SK-N-MC (cell line): Measurements from ENCODE around the gene DCAF8L2.

Source experiments
- DNase-seq: peaks from one replicate; pipeline ENCODE4 v3.0.0-alpha.2; 2011; ENCODE audit warnings: low read depth, low spot score
- H3K27ac ChIP-seq: fragments of 200-600 bp; sonication (generic); 2 replicates; pipeline ENCODE4 v1.5.1; 2016; ENCODE audit warnings: mixed run types
- H3K36me3 ChIP-seq: fragments of 200-600 bp; sonication (generic); 2 replicates; pipeline ENCODE4 v1.6.1; 2017; ENCODE audit warnings: antibody characterized with exemption, low read length, mixed read lengths; ENCODE audit not compliant: insufficient read depth
- H3K4me3 ChIP-seq: fragments of 200-600 bp; sonication (generic); 2 replicates; pipeline ENCODE4 v1.5.1; 2016
- H3K9ac ChIP-seq: fragments of 200-600 bp; sonication (generic); 2 replicates; pipeline ENCODE4 v1.8.0; 2017; ENCODE audit warnings: mixed run types, mixed read lengths; ENCODE audit not compliant: insufficient read length
- H3K9me3 ChIP-seq: fragments of 200-600 bp; sonication (generic); 2 replicates; pipeline ENCODE4 v1.6.1; 2017; ENCODE audit warnings: low read depth, mild to moderate bottlenecking, antibody characterized with exemption, low read length, moderate library complexity, mixed read lengths
- EZH2 ChIP-seq: fragments of 200-600 bp; sonication (generic); IDR thresholded peaks from one replicate; pipeline ENCODE4 v1.6.1; 2017; ENCODE audit warnings: antibody characterized with exemption
- FOXP2 ChIP-seq: optimal IDR thresholded peaks from 2 replicates; pipeline ENCODE3; 2011; ENCODE audit warnings: mild to moderate bottlenecking, moderate library complexity; ENCODE audit not compliant: insufficient read depth; ENCODE audit errors: extremely low read length, control extremely low read depth
- POLR2AphosphoS5 ChIP-seq: IDR thresholded peaks from 2 replicates; pipeline ENCODE4 v1.6.1; 2012; ENCODE audit warnings: mild to moderate bottlenecking, low read depth, low read length, borderline replicate concordance

Gene DCAF8L2

DNA sequence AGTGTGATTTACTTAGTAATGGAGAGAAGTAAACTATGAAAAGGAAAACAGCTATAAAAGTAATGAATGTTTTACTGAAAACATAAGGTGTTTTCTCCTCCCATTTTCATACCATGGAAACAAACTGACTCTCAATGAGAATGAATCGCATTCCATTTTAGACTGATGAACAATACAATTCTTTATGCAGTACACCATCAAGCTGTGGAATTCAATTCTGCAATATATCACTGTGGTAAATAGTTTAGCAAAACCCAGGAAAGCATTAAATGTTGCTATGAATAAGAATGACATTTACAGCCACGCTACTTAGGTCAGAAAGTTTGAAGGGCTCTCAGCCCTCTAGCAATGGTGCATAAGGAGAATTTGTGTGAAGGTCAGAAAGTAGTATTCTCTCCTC is 7.4 kb downstream of the DCAF8L2 start:
- Histone ChIP-seq H3K9ac (no peak overlapping the region), H3K4me3 (no peak overlapping the region), H3K27ac (no peak overlapping the region), H3K36me3 (no peaks in the 10 kb centered on the region), H3K9me3 (no peaks in the 10 kb centered on the region)
- TF ChIP-seq EZH2 (no peak), POLR2AphosphoS5 (no peak), FOXP2 (no peak)
- no peak for DNase-seq

DNA sequence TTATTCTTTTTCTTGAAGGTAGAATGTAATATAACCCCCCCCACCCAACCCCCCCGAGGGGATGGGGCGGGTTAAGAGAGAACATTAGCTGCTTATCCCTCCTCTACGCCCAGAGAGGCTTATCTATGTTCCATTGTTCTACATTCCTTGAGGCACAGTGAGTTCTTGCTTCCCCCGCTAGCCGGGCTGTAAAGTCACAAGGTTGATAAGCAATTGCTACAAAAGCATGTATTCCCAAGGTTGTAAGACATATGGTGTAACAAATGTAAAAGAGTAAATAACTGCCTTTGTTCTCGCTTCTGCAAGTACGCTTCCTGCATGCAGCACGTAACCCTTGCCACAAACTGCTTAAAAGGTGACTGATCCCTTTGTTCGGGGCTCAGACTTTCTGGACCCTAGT is 8.2 kb downstream of the DCAF8L2 start:
- no peak overlapping the region for H3K9ac ChIP-seq
- no peak for DNase-seq
- no peaks in the 10 kb centered on the region for H3K9me3 ChIP-seq
- TF ChIP-seq EZH2 (no peak), POLR2AphosphoS5 (no peak), FOXP2 (no peak)
- H3K27ac ChIP-seq, result no peak overlapping the region
- H3K4me3 ChIP-seq, result no peak overlapping the region
- H3K36me3 ChIP-seq, result no peaks in the 10 kb centered on the region

DNA sequence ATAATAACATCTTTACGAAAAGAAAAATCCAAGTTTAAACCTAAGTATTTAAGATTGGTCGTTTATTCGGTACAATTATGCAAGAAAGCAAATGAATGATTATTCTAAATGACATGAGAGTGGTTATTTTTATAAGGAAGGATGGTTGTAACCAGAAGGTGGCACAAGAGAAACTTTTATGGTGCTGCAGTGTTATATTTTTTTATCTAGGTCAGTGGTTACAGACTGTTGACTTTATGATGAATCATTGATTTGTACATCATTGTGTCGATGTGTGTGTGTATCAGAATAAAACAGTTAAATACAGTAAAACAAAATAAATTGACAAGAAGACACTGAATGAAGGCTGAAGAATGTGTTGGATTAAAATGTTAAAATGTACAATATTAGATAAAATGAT is 9.8 kb downstream of the DCAF8L2 start:
- no peak overlapping the region for H3K4me3 ChIP-seq
- H3K27ac ChIP-seq, result no peak overlapping the region
- TF ChIP-seq POLR2AphosphoS5 (no peak), FOXP2 (no peak), EZH2 (no peak)
- no peaks in the 10 kb centered on the region for H3K9me3 ChIP-seq
- H3K9ac ChIP-seq, result no peak overlapping the region
- DNase-seq, result no peak
- H3K36me3 ChIP-seq, result no peaks in the 10 kb centered on the region

DNA sequence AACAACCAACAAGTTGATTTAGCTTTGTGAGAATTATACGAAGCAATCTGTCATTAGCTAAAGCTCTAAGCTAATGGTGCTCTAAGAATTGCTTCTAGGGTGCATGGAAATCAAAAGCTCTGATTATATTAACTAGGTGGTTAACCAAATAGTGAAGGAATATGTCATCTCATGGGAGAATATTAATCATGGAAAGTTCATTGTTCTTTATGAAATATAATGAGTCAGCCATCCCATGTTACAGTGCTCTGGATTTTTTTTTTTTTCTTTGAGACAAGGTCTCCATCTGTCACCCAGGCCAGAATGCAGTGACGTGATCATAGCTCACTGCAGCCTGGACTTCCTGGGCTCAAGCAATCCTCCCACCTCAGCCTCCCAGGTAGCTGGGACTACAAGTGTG is 10.5 kb downstream of the DCAF8L2 start:
- TF ChIP-seq FOXP2 (no peak), POLR2AphosphoS5 (no peak), EZH2 (no peak)
- Histone ChIP-seq H3K36me3 (no peaks in the 10 kb centered on the region), H3K9ac (no peak overlapping the region), H3K4me3 (no peak overlapping the region), H3K27ac (no peak overlapping the region), H3K9me3 (no peaks in the 10 kb centered on the region)
- no peak for DNase-seq

DNA sequence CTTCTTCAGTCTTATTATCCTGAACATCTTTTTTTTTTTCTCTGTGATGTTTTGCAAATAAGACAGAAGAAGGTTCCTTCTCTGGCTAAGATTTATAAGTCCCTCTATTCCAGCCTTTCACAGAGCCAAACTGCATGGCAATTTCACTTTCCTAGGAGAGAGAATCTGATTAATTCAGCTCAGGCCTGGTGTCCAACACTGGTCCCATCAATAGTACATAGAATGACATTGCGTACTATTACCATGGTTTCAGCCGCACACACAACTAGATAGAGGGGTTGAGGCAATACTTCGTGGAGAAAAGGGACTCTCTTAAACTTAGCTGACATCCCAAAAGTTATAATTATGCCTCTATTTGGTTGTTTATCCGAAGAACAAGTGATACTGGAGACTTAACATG is 18.5 kb downstream of the DCAF8L2 start:
- Histone ChIP-seq H3K36me3 (no peaks in the 10 kb centered on the region), H3K27ac (no peak overlapping the region), H3K9ac (no peak overlapping the region), H3K9me3 (no peaks in the 10 kb centered on the region), H3K4me3 (no peak overlapping the region)
- TF ChIP-seq FOXP2 (no peak), POLR2AphosphoS5 (no peak), EZH2 (no peak)
- DNase-seq, result no peak

DNA sequence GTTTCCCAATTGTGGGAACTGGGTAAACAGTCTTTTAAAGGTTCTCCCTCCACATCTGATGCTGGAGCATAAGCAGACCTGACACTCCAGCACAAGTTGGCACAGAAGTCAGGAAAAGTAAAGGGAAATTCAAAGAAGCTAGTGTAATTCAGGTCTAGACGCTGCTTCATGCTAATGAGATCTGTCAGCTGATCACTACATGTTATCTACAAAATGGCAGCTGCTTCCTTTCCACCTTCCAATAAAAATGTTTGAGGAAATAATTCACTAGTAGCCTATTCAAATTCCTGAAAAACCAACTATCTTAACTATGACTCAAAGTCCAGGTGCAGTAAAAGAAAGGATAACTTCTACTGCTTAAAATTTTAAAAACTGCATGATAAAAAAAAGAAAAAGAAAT is 29.3 kb downstream of the DCAF8L2 start:
- no peak for TF ChIP-seq POLR2AphosphoS5
- no peak for TF ChIP-seq EZH2
- no peak for TF ChIP-seq FOXP2
- no peak overlapping the region for H3K4me3 ChIP-seq
- H3K27ac ChIP-seq, result no peak overlapping the region
- H3K9me3 ChIP-seq, result no peaks in the 10 kb centered on the region
- H3K9ac ChIP-seq, result no peak overlapping the region
- no peak for DNase-seq
- no peaks in the 10 kb centered on the region for H3K36me3 ChIP-seq

DNA sequence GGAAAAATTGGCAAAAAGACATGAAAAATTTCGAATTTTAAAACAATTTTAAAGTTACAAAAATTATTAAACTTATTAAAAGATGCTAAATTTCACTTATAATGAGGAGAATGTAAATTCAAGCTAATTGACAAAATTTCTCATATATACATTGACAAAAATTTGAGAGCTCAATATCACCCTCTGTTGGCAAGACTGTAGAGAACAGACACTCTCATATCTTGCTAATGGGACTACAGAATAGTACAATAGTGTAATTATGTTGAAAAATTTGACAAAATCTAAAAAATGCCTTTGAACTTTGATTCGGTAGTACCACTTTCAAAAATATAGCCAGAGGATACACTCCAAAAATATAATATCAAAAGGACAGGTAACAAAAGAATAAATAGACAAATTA is 29.8 kb downstream of the DCAF8L2 start:
- Histone ChIP-seq H3K9ac (no peak overlapping the region), H3K4me3 (no peak overlapping the region), H3K36me3 (no peaks in the 10 kb centered on the region), H3K27ac (no peak overlapping the region), H3K9me3 (no peaks in the 10 kb centered on the region)
- TF ChIP-seq POLR2AphosphoS5, result no peak
- TF ChIP-seq EZH2, result no peak
- TF ChIP-seq FOXP2, result no peak
- no peak for DNase-seq

DNA sequence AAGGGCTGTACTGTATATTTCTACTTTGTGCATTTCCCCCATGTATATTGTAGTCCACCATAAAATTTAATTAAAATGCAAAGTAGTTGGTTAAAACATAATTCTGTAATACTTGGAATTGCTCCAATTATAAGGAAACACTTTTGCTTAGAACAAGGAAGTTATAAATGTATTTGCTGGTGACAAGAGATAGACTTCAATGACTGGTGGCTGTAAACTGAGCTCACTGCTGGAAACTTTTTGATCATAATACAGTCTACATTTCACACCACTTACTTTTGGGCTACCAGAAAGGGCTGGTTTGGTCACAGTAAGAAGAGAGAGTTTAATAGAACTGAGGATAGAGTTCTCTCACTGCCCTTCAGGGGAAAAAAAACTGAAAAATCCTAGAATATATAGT is 32.7 kb downstream of the DCAF8L2 start:
- Histone ChIP-seq H3K9ac (no peak overlapping the region), H3K36me3 (no peaks in the 10 kb centered on the region), H3K27ac (no peak overlapping the region), H3K4me3 (no peak overlapping the region), H3K9me3 (no peaks in the 10 kb centered on the region)
- DNase-seq, result no peak
- TF ChIP-seq POLR2AphosphoS5, result no peak
- TF ChIP-seq FOXP2, result no peak
- no peak for TF ChIP-seq EZH2

DNA sequence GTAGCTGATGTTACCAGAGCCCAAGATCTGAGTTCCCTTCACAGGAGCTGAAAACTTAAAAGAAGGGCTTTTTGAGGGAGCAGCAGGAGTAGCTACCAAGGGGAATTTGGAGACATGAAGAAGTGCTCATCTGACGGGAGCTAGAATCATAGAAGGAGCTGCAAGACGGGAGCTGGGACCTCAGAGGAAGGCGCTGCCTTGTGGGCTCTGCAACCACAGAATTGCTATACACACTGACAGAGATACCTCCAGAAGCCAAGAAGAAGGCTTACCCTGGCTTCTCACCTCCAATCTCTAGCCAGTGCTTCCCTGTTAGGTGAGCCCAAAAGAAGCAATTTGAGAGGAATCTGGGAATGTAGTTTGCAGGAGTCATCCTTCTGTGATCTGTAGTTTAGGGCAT is 35.9 kb downstream of the DCAF8L2 start:
- Histone ChIP-seq H3K9ac (no peak overlapping the region), H3K4me3 (no peak overlapping the region)

DNA sequence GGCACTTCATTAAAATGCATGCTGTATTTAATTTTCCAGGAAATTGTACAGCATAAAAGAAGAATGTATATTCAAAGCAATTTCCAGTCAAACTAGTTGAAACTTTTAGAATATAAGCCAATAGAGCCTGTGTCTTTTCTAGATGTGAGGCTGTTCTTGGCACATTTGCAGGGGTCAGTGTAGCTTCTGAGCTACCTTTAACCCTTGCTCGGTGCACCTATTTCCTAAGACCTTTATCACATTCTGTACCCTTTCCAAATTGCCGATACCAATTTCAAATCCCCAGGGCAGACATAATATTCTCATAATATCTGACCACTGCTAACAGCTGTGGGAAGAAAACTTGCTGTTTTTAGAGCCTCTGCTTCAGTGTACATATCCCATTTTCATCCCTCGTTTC is 43.2 kb downstream of the DCAF8L2 start:
- no peak overlapping the region for H3K4me3 ChIP-seq
- H3K27ac ChIP-seq, result no peak overlapping the region
- H3K9me3 ChIP-seq, result no peaks in the 10 kb centered on the region
- DNase-seq, result no peak
- no peak for TF ChIP-seq POLR2AphosphoS5
- TF ChIP-seq FOXP2, result no peak
- TF ChIP-seq EZH2, result no peak
- H3K36me3 ChIP-seq, result no peaks in the 10 kb centered on the region
- no peak overlapping the region for H3K9ac ChIP-seq

More for the DNA sequence above, 35.9 kb downstream of the DCAF8L2 start:
- Histone ChIP-seq H3K27ac (no peak overlapping the region), H3K9me3 (no peaks in the 10 kb centered on the region), H3K36me3 (no peaks in the 10 kb centered on the region)
- TF ChIP-seq POLR2AphosphoS5 (no peak), EZH2 (no peak), FOXP2 (no peak)
- no peak for DNase-seq
